ENCODE data around the gene PLSCR5. TPM values are rescaled to one million over a fixed set of nuclear protein-coding genes. Genes with fewer than 3 reads are reported as not detected.

PLSCR5 gene
- total and polyA plus RNA-seq, 2 experiments from 2014 or later, result not detected

- Histone ChIP-seq H3K4me3 (no peak overlapping the region), H3K4me1 (ENCODE audit: insufficient read depth) (peaks cover 10% of the 10 kb centered on the region), H3K9ac (no peak overlapping the region), H3K4me2 (ENCODE audit: unreplicated experiment) (no peak overlapping the region), H3K36me3 (ENCODE audit: low read depth) (no peaks in the 10 kb centered on the region), H3K27me3 (replicated peaks; ENCODE audit: insufficient read depth) (no peaks in the 10 kb centered on the region), H4K20me1 (ENCODE audit: insufficient read depth) (no peaks in the 10 kb centered on the region), H3K79me2 (ENCODE audit: insufficient read depth) (no peaks in the 10 kb centered on the region), H3F3A (ENCODE audit: insufficient read depth) (peaks cover 11% of the 10 kb centered on the region; the same call in 1 of the 2 replicates), H3K9me3 (ENCODE audit: low read depth) (no peaks in the 10 kb centered on the region), H2AFZ (0 out of 2 replicates have a peak overlapping the region, but pooled peaks have one; percentile 32), H3K27ac (no peak overlapping the region), H3K9me2 (ENCODE audit: insufficient read depth) (no peaks in the 10 kb centered on the region)
- TF ChIP-seq EZH2phosphoT487 (IDR thresholded peaks at IDR 0.05; ENCODE audit: insufficient read depth, low read depth), result no peak
- TF ChIP-seq EZH2 (IDR thresholded peaks at IDR 0.05; ENCODE audit: insufficient read depth, poor library complexity, severe bottlenecking), result no peak
- 92 to 96% methylated on average over 7 of the region's 7 CpGs for WGBS, 2 experiments (ENCODE audit: low coverage in 1 of 2, low lambda C conversion rate in 2 of 2, missing lambda C conversion rate in 2 of 2)
- in situ Hi-C loops (cut with MboI), result no loop called here
- DNase-seq, result peak; percentile 12
These were observed 50.9 kb downstream of the PLSCR5 start for GRCh38 chr3:146554151-146554760.

GRCh38 chr3:146550743-146551510 is 54.2 kb downstream of the PLSCR5 start:
- H3K27me3 ChIP-seq (replicated peaks; ENCODE audit: insufficient read depth), result no peaks in the 10 kb centered on the region

GRCh38 chr3:146550070-146550615 is 55.0 kb downstream of the PLSCR5 start:
- Histone ChIP-seq H3K9me3 (ENCODE audit: low read depth) (no peaks in the 10 kb centered on the region), H3K9me2 (ENCODE audit: insufficient read depth) (no peaks in the 10 kb centered on the region), H2AFZ (no peak overlapping the region; the same call in 1 of the 2 replicates), H3K4me1 (ENCODE audit: insufficient read depth) (peaks cover 13% of the 10 kb centered on the region), H3K4me2 (ENCODE audit: unreplicated experiment) (no peak overlapping the region), H3K79me2 (ENCODE audit: insufficient read depth) (0 out of 2 replicates have a peak, but pooled peaks cover 1% of the 10 kb centered on the region), H3K36me3 (ENCODE audit: low read depth) (no peaks in the 10 kb centered on the region), H4K20me1 (ENCODE audit: insufficient read depth) (no peaks in the 10 kb centered on the region), H3F3A (ENCODE audit: insufficient read depth) (peaks cover 11% of the 10 kb centered on the region; the same call in 1 of the 2 replicates), H3K4me3 (no peak overlapping the region), H3K9ac (no peak overlapping the region), H3K27ac (no peak overlapping the region), H3K27me3 (replicated peaks; ENCODE audit: insufficient read depth) (no peaks in the 10 kb centered on the region)
- in situ Hi-C loops (cut with MboI), result no loop called here
- no peak for TF ChIP-seq EZH2 (IDR thresholded peaks at IDR 0.05; ENCODE audit: insufficient read depth, poor library complexity, severe bottlenecking)
- TF ChIP-seq EZH2phosphoT487 (IDR thresholded peaks at IDR 0.05; ENCODE audit: insufficient read depth, low read depth), result no peak
- DNase-seq, result no peak

More at GRCh38 chr3:146550743-146551510, 54.2 kb downstream of the PLSCR5 start:
- H3K9me3 ChIP-seq (ENCODE audit: low read depth), result no peaks in the 10 kb centered on the region
- H3K9ac ChIP-seq, result no peak overlapping the region
- H3F3A ChIP-seq (ENCODE audit: insufficient read depth), result peaks cover 11% of the 10 kb centered on the region; the same call in 1 of the 2 replicates
- H3K4me2 ChIP-seq (ENCODE audit: unreplicated experiment), result peak overlapping the region; percentile 29
- TF ChIP-seq EZH2phosphoT487 (IDR thresholded peaks at IDR 0.05; ENCODE audit: insufficient read depth, low read depth) (no peak), EZH2 (IDR thresholded peaks at IDR 0.05; ENCODE audit: insufficient read depth, poor library complexity, severe bottlenecking) (no peak)
- peak; percentile 92 for DNase-seq
- H3K9me2 ChIP-seq (ENCODE audit: insufficient read depth), result no peaks in the 10 kb centered on the region
- no peaks in the 10 kb centered on the region for H4K20me1 ChIP-seq (ENCODE audit: insufficient read depth)
- H3K4me1 ChIP-seq (ENCODE audit: insufficient read depth), result peaks cover 10% of the 10 kb centered on the region
- no peak overlapping the region for H2AFZ ChIP-seq
- no peak overlapping the region for H3K27ac ChIP-seq
- no peak overlapping the region for H3K4me3 ChIP-seq
- in situ Hi-C loops (cut with MboI), result no loop called here
- no peaks in the 10 kb centered on the region for H3K79me2 ChIP-seq (ENCODE audit: insufficient read depth)
- 50 to 52% methylated on average over 5 of the region's 5 CpGs for WGBS, 2 experiments (ENCODE audit: low coverage in 1 of 2, low lambda C conversion rate in 2 of 2, missing lambda C conversion rate in 2 of 2)
- no peaks in the 10 kb centered on the region for H3K36me3 ChIP-seq (ENCODE audit: low read depth)

DNA sequence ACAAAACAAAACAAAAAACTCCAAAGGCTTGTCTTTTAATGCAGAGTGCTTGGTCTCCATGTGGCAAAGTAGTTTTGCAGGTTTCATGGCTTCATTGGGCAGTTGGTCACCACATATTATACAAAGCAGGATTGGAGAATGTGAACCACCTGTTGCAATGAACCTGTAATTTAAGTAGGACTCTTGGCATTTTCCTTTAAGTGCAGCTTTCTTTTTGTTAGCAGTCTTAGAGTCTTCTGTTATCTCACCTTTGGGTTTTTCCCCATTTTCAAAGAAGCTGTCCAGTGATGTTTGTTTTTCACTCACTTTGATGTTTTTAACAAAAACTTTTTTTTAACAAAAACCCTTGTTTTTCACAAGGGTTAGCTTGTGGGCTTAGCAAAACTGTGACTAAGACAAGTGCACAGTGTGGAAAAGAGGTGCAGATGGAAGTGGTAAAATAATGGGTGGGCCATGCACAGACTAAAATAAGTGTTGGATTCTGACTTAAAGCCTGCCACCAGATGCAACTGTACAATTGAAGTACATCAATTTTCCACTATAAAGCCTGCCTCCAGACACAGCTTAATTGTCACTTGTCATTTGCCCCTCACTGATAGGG is 57.8 kb downstream of the PLSCR5 start:
- H3K79me2 ChIP-seq (ENCODE audit: insufficient read depth), result peaks cover 6% of the 10 kb centered on the region; the same call in 1 of the 2 replicates
- no peak for DNase-seq
- no peak overlapping the region for H3K4me2 ChIP-seq (ENCODE audit: unreplicated experiment)
- H3K27me3 ChIP-seq (replicated peaks; ENCODE audit: insufficient read depth), result no peaks in the 10 kb centered on the region
- peaks cover 11% of the 10 kb centered on the region; the same call in 1 of the 2 replicates for H3F3A ChIP-seq (ENCODE audit: insufficient read depth)
- no peak overlapping the region for H3K27ac ChIP-seq
- no peaks in the 10 kb centered on the region for H3K9me2 ChIP-seq (ENCODE audit: insufficient read depth)
- no peak overlapping the region for H2AFZ ChIP-seq
- H3K4me3 ChIP-seq, result no peak overlapping the region
- no peaks in the 10 kb centered on the region for H3K36me3 ChIP-seq (ENCODE audit: low read depth)
- H3K9ac ChIP-seq, result no peak overlapping the region
- TF ChIP-seq EZH2phosphoT487 (IDR thresholded peaks at IDR 0.05; ENCODE audit: insufficient read depth, low read depth) (no peak), EZH2 (IDR thresholded peaks at IDR 0.05; ENCODE audit: insufficient read depth, poor library complexity, severe bottlenecking) (no peak)
- no peaks in the 10 kb centered on the region for H4K20me1 ChIP-seq (ENCODE audit: insufficient read depth)
- in situ Hi-C loops (cut with MboI), result no loop called here
- H3K9me3 ChIP-seq (ENCODE audit: low read depth), result no peaks in the 10 kb centered on the region
- H3K4me1 ChIP-seq (ENCODE audit: insufficient read depth), result peaks cover 27% of the 10 kb centered on the region
